GM19043 (cell line): Measurements from ENCODE around the gene EGFL8.
"Not testable (repeated sequence)": the region's sequence is repeated elsewhere in the genome, so short reads cannot be mapped to it uniquely, and the experiment has no call there.

Source experiments
- ATAC-seq: cut with Tn5 transposase; IDR thresholded peaks from one replicate; pipeline ENCODE4 v1.9.1; 2021; ENCODE audit warnings: low read depth; ENCODE audit not compliant: unreplicated experiment

EGFL8 gene

DNA sequence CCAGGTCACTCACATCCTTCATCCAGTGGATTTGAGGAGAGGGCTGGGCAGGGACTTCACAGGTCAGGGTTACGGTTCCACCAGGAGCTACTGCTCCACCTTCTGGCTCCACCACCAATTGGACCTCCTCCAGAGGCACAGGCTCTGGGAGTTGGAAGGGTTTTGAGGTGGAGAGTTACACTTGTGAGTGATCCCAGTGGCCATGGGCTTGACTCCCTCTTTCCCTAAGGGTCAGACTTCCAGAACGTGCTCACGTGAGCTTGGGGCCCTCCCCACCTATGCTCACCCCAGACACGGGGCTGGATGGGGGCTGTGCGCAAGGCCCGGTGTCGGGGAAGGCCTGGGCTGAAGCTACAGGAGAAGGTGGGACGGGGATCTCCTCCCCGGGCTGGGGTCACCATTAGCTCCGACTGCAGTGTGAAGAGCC is 18.2 kb downstream of the EGFL8 start:
- no peak for ATAC-seq

- ATAC-seq: no peak
Measured at GRCh38 chr6:32183030-32183429, 18.6 kb downstream of the EGFL8 start.

DNA sequence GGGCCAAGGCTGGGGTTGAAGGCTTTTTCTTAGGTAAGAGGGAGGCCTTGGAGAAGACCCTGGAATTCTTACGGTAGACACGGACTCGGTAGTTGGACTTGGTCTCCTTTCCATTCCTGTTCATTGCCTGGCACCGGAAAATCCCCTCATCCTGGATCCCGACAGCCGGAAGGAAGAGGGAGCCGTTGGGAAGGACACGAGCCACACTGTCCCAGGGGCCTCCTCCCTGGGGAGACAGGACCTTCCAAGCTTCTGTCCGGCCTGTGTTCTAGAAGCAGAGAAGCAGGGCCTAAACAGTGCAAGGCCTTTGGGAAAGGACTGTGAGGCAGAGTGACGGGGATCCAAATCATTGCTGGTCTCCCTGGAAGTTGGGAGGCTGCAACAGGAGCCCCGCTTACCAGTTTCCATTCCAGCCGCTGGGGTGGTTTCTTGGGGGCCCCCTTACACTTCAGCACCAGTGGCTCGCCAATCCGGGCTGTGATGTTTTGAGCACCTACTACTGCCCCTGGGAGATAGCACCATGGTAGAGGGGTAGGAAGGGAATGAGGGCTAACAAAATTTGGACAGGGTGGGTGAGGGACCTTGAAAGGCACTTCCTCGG is 19.2 kb downstream of the EGFL8 start:
- ATAC-seq: no peak

DNA sequence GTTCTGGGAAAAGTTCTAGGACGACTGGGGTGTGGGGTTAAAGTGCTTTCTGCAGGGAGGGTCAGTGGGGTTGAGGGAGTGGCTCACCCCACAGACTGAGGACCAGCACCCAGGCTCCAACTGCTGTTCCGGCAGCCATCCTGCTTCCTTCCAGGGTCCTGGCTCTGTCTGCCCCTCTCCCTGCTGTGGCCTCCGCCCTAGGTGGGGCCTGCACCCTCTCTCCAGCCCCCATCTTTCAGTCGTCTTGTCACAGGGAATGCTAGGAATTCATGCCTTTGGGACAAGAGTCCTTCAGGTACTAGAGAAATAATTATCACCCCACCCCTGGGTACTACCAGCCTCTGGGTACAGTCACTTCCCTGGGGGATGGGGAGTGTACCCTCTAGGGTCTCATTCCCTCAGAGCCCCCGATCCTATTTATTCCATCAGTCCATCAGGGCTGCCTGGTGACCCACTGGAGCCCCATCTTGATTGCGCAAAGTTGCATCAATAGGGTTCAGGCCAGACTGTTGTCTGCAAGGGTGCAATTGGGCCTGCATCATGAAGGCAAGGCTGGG is 19.8 kb downstream of the EGFL8 start, which contains the start of gene AGER:
Gene AGER (minus strand): TSS at position 170 of the 557 bp plus-strand sequence. CDS start 31 bp downstream, at position 139.
- ATAC-seq: no peak

DNA sequence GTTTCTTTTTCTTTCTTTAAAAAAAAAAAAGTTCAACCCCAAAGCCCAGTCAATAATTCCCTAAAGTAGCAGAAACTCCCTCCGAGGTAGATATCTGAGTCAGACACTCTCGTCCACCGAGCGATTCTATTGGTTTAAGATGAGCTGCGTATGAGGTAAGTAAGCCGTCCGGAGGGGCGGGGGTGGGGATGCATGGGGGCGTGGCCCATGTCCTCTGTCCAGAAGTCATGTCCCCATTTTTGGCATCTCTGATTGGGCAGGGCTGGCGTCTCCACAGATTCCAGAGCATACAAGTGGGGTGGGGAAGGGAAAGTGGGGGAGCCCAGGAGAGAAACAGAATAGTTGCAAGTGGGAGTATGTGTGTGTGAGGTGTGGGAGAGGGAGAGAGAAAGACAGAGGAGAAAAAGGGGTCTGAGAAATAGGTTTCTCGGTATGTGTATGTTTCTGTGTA is 21.3 kb downstream of the EGFL8 start:
- ATAC-seq: not testable (repeated sequence)

DNA sequence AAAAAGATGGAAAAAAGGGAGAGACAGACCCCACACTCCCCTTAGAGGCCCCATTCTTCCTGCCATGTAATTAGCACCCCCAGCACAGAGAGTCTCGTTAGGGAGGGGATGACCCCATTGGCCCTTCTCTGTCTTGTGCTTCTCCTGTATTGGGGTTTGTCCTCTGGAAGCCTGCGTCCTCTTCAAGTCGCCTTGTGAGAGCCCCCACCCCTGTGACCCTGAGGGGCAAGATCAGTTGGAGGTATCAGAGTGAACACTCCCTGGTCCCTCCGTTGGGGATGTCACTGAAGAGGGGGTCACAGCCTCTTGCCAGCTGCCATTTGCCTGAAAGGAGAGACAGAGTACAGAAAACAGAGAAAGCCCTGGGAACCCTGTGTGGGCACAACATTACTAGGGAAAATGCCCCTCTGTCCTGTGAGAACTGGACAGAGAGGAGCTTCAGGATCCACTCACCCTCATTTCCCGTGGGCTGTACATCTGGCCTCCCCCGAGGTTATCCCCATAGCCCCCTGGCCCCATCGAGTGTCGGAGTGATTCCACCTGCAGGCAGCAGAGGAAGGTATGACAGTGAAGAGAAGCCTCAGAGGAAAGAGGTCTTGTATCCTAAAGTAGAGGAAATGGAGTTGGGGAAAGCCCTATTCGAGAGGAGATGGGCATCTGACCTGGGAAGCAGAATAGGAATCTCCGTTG is 21.9 kb downstream of the EGFL8 start:
- not testable (repeated sequence) for ATAC-seq

DNA sequence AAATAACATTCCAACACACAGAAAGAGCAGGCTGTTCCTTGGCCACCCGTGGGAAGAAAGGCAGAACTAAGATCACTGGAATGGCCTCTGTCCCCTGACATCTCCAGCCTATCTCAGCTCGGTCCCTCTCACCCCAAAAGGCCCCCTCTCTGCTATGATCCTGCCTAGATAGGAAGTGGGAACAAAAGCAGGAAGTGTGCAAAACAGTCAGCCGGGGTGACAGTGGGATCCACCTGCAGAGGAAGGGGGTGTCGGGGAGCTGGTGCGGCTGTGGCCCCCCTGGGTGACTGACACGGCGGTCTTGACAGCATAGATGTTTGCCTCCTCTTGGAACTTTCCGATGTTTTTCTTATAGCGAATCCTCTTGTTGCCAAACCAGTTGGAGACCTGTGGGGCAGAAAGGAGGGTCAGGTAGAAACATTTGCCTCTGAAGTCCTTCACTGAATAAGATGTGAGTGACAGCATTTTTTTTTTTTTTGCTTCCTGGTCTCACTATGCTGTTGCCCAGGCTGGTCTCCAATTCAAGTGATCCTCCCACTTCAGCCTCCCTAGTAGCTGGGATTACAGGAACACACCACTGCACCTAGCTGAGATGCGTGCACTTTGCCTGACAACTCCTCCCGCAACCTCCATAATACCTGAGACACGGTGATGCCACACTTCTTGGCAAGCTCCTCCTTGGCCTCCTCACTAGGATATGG is 22.8 kb downstream of the EGFL8 start:
- ATAC-seq: no peak

GRCh38 chr6:32187725-32188380 is 23.5 kb downstream of the EGFL8 start:
- ATAC-seq: not testable (repeated sequence)

DNA sequence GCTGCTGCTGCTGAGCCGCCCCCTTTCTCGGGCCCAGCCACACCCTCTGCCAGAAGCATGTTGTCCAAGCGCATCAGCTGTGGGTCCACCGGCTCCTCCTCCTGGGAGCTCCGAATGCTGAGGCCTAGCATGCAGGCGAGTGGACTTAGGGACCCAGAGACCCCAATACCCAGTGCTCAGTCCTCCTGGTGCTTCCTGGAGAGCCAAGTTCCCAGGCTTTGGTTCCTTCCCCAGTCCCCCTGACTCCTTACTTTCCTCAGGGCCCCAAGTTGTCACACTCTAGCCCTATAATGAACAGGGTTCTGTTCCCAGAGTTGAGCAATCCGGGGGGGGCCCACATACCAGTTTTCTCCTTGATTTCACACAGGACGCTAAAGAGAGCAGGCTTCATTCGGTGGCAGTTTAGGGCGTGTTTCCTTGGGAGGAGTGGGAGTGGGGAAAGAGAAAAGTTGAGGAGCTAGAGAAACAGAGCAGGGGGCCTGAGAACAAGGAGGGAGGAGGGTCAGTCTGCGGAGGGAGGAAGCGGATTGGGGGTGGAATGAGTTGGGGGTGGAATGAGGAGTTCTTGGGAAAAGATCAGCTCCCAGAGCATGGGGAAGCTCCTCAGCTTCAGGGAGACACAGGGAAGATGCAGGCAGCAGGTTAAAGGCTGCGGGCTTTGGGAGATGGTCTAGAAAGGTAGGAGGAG is 24.1 kb downstream of the EGFL8 start:
- ATAC-seq: no peak

- no peak for ATAC-seq
Measured at GRCh38 chr6:32189069-32189741, 24.8 kb downstream of the EGFL8 start.

GRCh38 chr6:32189742-32190053 is 25.3 kb downstream of the EGFL8 start:
- ATAC-seq: no peak

DNA sequence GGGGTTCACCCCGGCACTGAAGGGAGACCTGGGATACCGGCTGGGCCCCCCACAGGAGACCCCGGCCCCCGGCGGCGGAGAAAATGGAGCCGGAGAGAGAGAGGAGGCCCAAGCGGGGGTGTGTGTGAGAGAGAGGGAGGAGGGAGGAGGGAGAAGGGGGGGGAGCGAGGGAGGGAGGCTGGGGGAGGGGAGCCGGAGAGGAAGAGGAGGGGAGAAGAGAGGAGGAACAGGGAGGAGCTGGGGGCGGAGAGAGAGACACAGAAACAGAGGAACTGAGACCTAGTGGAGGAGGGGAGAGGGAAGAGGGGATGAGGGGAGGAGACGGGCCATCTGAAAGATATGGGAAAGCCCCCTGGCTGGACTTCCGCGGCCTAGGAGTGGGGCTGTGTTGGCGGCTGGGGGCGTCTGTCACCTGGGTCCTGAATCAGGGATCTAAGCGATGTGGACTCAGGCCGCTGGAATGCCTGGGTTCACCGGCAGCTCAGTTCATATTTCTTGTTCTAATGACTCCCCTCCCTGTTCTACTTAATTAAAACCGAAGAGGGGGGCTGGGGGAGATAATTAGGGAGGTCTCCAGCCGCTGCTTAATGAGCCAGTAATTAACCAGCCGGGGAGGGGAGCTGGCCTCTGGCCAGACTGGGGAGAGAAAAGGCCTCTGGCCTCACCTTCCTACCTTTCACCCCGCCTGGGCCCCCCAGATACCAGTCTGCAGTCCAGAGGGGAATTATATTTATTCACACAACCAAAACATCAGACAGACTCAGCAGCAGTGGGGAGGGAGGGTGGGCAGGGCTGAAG is 25.9 kb downstream of the EGFL8 start, which contains the start of gene PBX2:
Gene PBX2 (minus strand): TSS at position 149 of the 798 bp plus-strand sequence. CDS start 287 bp downstream, outside the sequence.
- ATAC-seq: peak; percentile 51

- no peak for ATAC-seq
Measured at GRCh38 chr6:32190911-32191677, 26.7 kb downstream of the EGFL8 start.

DNA sequence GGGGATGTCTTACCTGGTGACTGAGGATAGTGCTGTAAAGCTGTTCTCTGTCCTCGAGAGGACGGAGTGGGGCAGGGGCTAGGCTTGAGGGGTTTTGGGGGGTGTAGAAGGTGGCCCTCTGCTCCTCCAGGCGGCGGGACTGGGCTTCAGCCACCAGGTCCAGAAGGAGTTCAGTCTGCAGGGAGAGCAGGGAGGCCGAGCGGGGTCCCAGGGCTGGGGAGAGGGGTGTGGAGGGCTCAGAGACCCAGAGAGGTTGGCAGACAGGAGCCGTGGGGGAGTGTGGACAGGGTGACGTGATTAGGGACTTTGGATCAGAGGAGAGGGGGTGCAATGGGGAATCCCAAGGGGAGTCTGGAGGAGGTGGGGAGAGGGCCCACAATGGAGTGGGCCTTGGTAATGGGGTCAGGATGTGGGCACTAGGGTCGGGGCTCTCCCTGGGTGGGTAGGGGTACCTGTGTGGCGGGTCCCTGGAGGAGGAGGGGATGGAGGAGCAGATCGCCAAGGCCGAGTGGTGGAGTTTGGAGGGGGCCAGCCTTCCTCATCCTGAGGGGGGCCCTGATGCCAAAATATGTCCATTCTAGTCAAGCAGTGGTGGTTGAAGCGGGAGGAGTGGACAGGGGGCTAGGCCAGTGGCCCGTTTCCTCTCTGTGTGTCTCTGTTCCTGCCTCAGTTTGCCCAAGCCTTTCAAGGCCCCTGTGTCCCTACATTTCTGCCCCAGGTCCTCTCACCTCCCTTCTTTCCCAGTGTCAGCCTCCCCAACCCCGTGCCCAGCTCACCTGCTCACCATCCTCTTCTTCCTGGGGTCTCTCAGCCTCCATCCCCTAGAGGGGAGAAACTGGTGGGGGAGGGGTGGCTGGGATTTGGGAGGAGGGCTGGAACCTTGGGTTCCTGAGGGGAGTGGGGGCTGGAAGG is 27.6 kb downstream of the EGFL8 start:
- ATAC-seq: no peak

- no peak for ATAC-seq
Measured at GRCh38 chr6:32192608-32193039, 28.2 kb downstream of the EGFL8 start, which contains the start of gene GPSM3. Gene GPSM3, minus strand, starts transcription at chr6:32192643. Its CDS starts 130 bp downstream, at chr6:32192513.

DNA sequence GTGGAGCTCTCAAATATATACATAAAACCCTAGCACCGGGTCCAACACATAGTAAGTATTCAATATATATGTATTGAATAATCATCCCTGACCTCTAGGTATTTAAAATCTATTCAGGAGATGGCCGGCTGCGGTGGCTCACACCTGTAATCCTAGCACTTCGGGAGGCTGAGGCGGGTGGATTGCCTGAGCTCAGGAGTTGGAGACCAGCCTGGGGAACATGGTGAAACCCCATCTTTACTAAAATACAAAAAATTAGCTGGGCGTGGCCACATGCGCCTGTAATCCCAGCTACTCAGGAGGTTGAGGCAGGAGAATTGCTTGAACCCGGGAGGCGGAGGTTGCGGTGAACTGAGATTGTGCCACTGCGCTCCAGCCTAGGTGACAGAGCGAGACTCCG is 28.7 kb downstream of the EGFL8 start:
- not testable (repeated sequence) for ATAC-seq

GRCh38 chr6:32194388-32194787 is 30.0 kb downstream of the EGFL8 start:
- ATAC-seq: no peak
